ENCODE results near the gene PLCL2. TPM values are rescaled to one million over a fixed set of nuclear protein-coding genes. Genes with fewer than 3 reads are reported as not detected.

The PLCL2 gene
- total RNA-seq, 1 donor from 2014 or later = 26.4 TPM

GRCh38 chr3:17135696-17136095, 250.9 kb downstream of the PLCL2 start:
- no peaks in the 10 kb centered on the region for H3K79me2 ChIP-seq (ENCODE audit: low read depth)
- Mint-ChIP-seq H3K27ac (no peak overlapping the region), H3K9me3 (peaks cover 5% of the 10 kb centered on the region), H3K4me1 (peaks cover 14% of the 10 kb centered on the region), H3K4me3 (no peak overlapping the region), H3K36me3 (no peaks in the 10 kb centered on the region), H3K27me3 (ENCODE audit: insufficient read depth, low read depth) (no peaks in the 10 kb centered on the region)
- peaks cover 6% of the 10 kb centered on the region for H3K4me1 ChIP-seq
- H3K4me2 ChIP-seq = no peak overlapping the region
- no peak for DNase-seq (ENCODE audit: low spot score)
- H3K9me3 ChIP-seq (ENCODE audit: low read depth) = no peaks in the 10 kb centered on the region
- no peak overlapping the region for H3K27ac ChIP-seq
- H4K20me1 ChIP-seq (ENCODE audit: low read depth) = no peaks in the 10 kb centered on the region
- H2AFZ ChIP-seq (replicated peaks) = no peak overlapping the region
- H3K9ac ChIP-seq = no peak overlapping the region
- no peaks in the 10 kb centered on the region for H3K27me3 ChIP-seq
- H3K36me3 ChIP-seq = no peaks in the 10 kb centered on the region
- TF ChIP-seq CTCF (IDR thresholded peaks at IDR 0.05) (no peak), EZH2phosphoT487 (IDR thresholded peaks at IDR 0.05) (no peak), EZH2 (IDR thresholded peaks at IDR 0.05) (no peak)
- no peak overlapping the region for H3K4me3 ChIP-seq
- no peaks in the 10 kb centered on the region for H3F3A ChIP-seq (ENCODE audit: low read depth)

GRCh38 chr3:17136136-17136721, 251.5 kb downstream of the PLCL2 start:
- no peaks in the 10 kb centered on the region for H3K36me3 Mint-ChIP-seq
- peak overlapping the region; percentile 63 for H3K27ac Mint-ChIP-seq
- Histone ChIP-seq H3K4me3 (no peak overlapping the region), H3K9ac (no peak overlapping the region), H3K27me3 (no peaks in the 10 kb centered on the region), H3K4me2 (no peak overlapping the region), H3K4me1 (peaks cover 6% of the 10 kb centered on the region), H2AFZ (replicated peaks) (no peak overlapping the region), H4K20me1 (ENCODE audit: low read depth) (no peaks in the 10 kb centered on the region), H3K27ac (no peak overlapping the region), H3K9me3 (ENCODE audit: low read depth) (no peaks in the 10 kb centered on the region), H3K36me3 (no peaks in the 10 kb centered on the region), H3K79me2 (ENCODE audit: low read depth) (no peaks in the 10 kb centered on the region), H3F3A (ENCODE audit: low read depth) (no peaks in the 10 kb centered on the region)
- peaks cover 14% of the 10 kb centered on the region for H3K4me1 Mint-ChIP-seq
- DNase-seq (ENCODE audit: low spot score) = peak; percentile 21
- peaks cover 4% of the 10 kb centered on the region for H3K27me3 Mint-ChIP-seq (ENCODE audit: insufficient read depth, low read depth)
- H3K4me3 Mint-ChIP-seq = no peak overlapping the region
- TF ChIP-seq EZH2 (IDR thresholded peaks at IDR 0.05) (no peak), EZH2phosphoT487 (IDR thresholded peaks at IDR 0.05) (no peak), CTCF (IDR thresholded peaks at IDR 0.05) (no peak)
- peaks cover 5% of the 10 kb centered on the region for H3K9me3 Mint-ChIP-seq

GRCh38 chr3:17137321-17137826, 252.6 kb downstream of the PLCL2 start:
- H3K4me1 ChIP-seq = peaks cover 6% of the 10 kb centered on the region
- TF ChIP-seq EZH2phosphoT487 (IDR thresholded peaks at IDR 0.05) (no peak), CTCF (IDR thresholded peaks at IDR 0.05) (no peak), EZH2 (IDR thresholded peaks at IDR 0.05) (no peak)
- Mint-ChIP-seq H3K27ac (no peak overlapping the region), H3K4me1 (peaks cover 14% of the 10 kb centered on the region), H3K36me3 (no peaks in the 10 kb centered on the region), H3K4me3 (no peak overlapping the region), H3K27me3 (ENCODE audit: insufficient read depth, low read depth) (peaks cover 5% of the 10 kb centered on the region), H3K9me3 (peaks cover 5% of the 10 kb centered on the region)
- no peaks in the 10 kb centered on the region for H3K27me3 ChIP-seq
- H3K4me3 ChIP-seq = no peak overlapping the region
- no peaks in the 10 kb centered on the region for H3F3A ChIP-seq (ENCODE audit: low read depth)
- no peak overlapping the region for H3K4me2 ChIP-seq
- H3K27ac ChIP-seq = no peak overlapping the region
- H3K36me3 ChIP-seq = no peaks in the 10 kb centered on the region
- DNase-seq (ENCODE audit: low spot score) = no peak
- H2AFZ ChIP-seq (replicated peaks) = no peak overlapping the region
- H3K79me2 ChIP-seq (ENCODE audit: low read depth) = no peaks in the 10 kb centered on the region
- no peak overlapping the region for H3K9ac ChIP-seq
- no peaks in the 10 kb centered on the region for H4K20me1 ChIP-seq (ENCODE audit: low read depth)
- H3K9me3 ChIP-seq (ENCODE audit: low read depth) = no peaks in the 10 kb centered on the region
